OCI-LY3 (cell line): ENCODE results near the gene SLC10A6.

Source experiments
- H2AFZ ChIP-seq: fragments of 200-600, 300-600 bp; shearing (Covaris generic); 2 replicates; pipeline ENCODE4 v1.6.0; 2014; ENCODE audit warnings: antibody characterized with exemption, low read depth, low read length
- H3K27ac ChIP-seq: fragments of 200-600, 300-600 bp; sonication (generic); 2 replicates; pipeline ENCODE4 v1.5.1; 2014; ENCODE audit warnings: mild to moderate bottlenecking, low read length, moderate library complexity, mixed read lengths
- H3K27me3 ChIP-seq: fragments of 200-600, 300-600 bp; sonication (generic); 2 replicates; pipeline ENCODE4 v1.6.1; 2014; ENCODE audit warnings: low read depth, low read length, mixed read lengths
- H3K36me3 ChIP-seq: fragments of 200-600, 300-600 bp; sonication (generic); replicated peaks from 2 replicates; pipeline ENCODE3; 2014; ENCODE audit warnings: low read depth, low read length, mixed read lengths
- H3K4me1 ChIP-seq: fragments of 300-600, 200-600 bp; sonication (generic); 2 replicates; pipeline ENCODE4 v1.6.1; 2014; ENCODE audit warnings: low read length, mixed read lengths
- H3K4me2 ChIP-seq: fragments of 200-600, 300-600 bp; sonication (generic); 2 replicates; pipeline ENCODE4 v1.6.1; 2014; ENCODE audit warnings: low read length, mixed read lengths
- H3K4me3 ChIP-seq: fragments of 300-600, 200-600 bp; sonication (generic); 2 replicates; pipeline ENCODE4 v1.5.1; 2014; ENCODE audit warnings: antibody characterized with exemption, mild to moderate bottlenecking, low read length, moderate library complexity
- H3K79me2 ChIP-seq: fragments of 300-600, 200-600 bp; shearing (Covaris generic); 2 replicates; pipeline ENCODE4 v1.6.1; 2014; ENCODE audit warnings: mild to moderate bottlenecking, low read length, mixed read lengths
- H3K9ac ChIP-seq: fragments of 300-600, 200-600 bp; shearing (Covaris generic); 2 replicates; pipeline ENCODE4 v1.6.0; 2014; ENCODE audit warnings: mild to moderate bottlenecking, low read length, moderate library complexity
- H3K9me3 ChIP-seq: fragments of 200-600, 300-600 bp; shearing (Covaris generic); 2 replicates; pipeline ENCODE4 v1.6.1; 2014; ENCODE audit warnings: low read length, mixed read lengths; ENCODE audit not compliant: insufficient read depth
- H4K20me1 ChIP-seq: fragments of 200-600, 300-600 bp; sonication (generic); 2 replicates; pipeline ENCODE4 v1.6.1; 2016; ENCODE audit warnings: low read length, mixed read lengths; ENCODE audit not compliant: insufficient read depth
- EZH2phosphoT487 ChIP-seq: fragments of 200-600 bp; shearing (Covaris generic); IDR thresholded peaks from 2 replicates; pipeline ENCODE4 v1.6.1; 2018; ENCODE audit warnings: antibody characterized with exemption, mixed run types, low read depth
- TF ChIP-seq, protein P1 (sequence below): fragments of 200-600, 300-600 bp; sonication (generic); IDR thresholded peaks from 2 replicates; pipeline ENCODE4 v1.5.1; 2014; ENCODE audit warnings: antibody characterized with exemption, low read length, low read depth

Gene SLC10A6

DNA sequence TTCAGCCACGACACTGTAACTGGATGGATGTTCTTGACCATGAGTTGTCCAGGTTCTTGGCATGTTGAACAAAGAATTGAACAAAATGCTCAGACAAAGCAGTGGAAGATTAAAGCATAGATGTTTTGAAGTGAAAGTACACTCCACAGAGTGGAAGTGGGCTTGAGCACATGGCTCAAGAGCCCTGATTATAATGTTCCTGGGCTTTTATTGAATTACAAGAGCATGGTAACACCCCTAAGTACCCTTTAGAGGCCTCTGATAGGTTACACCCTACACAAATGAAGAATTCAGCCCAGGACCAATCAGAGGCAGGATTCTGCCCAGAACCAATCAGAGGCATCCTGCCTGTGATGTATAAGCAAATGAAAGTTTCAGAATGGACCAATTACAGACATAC lies 33.5 kb downstream of the SLC10A6 start:
- no peaks in the 10 kb centered on the region for H3K27me3 ChIP-seq
- no peaks in the 10 kb centered on the region for H3K9me3 ChIP-seq
- H3K36me3 ChIP-seq: no peaks in the 10 kb centered on the region
- no peak for TF ChIP-seq EZH2phosphoT487
- TF ChIP-seq, protein P1, sequence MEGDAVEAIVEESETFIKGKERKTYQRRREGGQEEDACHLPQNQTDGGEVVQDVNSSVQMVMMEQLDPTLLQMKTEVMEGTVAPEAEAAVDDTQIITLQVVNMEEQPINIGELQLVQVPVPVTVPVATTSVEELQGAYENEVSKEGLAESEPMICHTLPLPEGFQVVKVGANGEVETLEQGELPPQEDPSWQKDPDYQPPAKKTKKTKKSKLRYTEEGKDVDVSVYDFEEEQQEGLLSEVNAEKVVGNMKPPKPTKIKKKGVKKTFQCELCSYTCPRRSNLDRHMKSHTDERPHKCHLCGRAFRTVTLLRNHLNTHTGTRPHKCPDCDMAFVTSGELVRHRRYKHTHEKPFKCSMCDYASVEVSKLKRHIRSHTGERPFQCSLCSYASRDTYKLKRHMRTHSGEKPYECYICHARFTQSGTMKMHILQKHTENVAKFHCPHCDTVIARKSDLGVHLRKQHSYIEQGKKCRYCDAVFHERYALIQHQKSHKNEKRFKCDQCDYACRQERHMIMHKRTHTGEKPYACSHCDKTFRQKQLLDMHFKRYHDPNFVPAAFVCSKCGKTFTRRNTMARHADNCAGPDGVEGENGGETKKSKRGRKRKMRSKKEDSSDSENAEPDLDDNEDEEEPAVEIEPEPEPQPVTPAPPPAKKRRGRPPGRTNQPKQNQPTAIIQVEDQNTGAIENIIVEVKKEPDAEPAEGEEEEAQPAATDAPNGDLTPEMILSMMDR: no peak
- no peak overlapping the region for H3K4me2 ChIP-seq
- no peaks in the 10 kb centered on the region for H4K20me1 ChIP-seq
- H2AFZ ChIP-seq: no peak overlapping the region
- H3K4me1 ChIP-seq: no peaks in the 10 kb centered on the region
- no peak overlapping the region for H3K9ac ChIP-seq
- no peak overlapping the region for H3K4me3 ChIP-seq
- H3K79me2 ChIP-seq: no peaks in the 10 kb centered on the region
- no peak overlapping the region for H3K27ac ChIP-seq

DNA sequence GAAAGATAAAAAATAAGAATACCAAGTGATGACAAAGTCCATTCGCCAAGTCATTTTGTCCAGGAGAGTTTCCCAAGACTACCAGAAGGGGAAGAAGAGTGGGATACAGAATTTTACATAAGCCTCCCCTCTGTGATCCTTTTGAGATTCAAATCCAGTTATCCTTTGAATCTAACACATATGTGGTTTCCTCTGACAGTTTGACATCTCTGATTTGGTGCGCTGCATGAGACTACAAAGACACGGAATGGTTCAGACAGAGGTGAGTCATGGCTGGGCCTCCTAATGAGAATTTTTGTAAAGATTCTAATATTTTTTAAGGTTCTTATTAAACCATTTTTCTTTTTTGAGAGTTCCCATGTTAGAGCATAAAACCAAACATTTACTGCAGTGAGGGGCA lies 38.3 kb downstream of the SLC10A6 start:
- no peak overlapping the region for H3K4me2 ChIP-seq
- H3K36me3 ChIP-seq: no peaks in the 10 kb centered on the region
- TF ChIP-seq, protein P1: no peak
- TF ChIP-seq EZH2phosphoT487: no peak
- H3K4me3 ChIP-seq: no peak overlapping the region
- H3K27me3 ChIP-seq: no peaks in the 10 kb centered on the region
- no peaks in the 10 kb centered on the region for H3K79me2 ChIP-seq
- H3K9me3 ChIP-seq: no peaks in the 10 kb centered on the region
- H3K9ac ChIP-seq: no peak overlapping the region
- H2AFZ ChIP-seq: no peak overlapping the region
- H3K4me1 ChIP-seq: no peaks in the 10 kb centered on the region
- no peak overlapping the region for H3K27ac ChIP-seq
- no peaks in the 10 kb centered on the region for H4K20me1 ChIP-seq

DNA sequence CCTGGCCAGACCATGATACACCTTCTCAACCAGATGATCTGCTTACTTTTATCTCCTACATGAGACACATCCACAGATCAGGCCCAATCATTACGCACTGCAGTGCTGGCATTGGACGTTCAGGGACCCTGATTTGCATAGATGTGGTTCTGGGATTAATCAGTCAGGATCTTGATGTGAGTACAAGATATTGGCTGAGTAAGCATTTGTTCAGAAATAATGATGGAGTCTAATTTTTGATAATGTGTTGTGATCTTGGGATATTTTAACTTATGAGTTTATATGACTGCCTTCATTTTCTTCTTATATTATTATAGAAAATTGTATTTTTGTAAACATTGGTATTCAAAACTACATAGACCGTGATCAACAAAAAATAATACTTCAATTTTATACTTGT lies 39.4 kb downstream of the SLC10A6 start:
- Histone ChIP-seq H3K27ac (no peak overlapping the region), H3K9me3 (no peaks in the 10 kb centered on the region), H3K27me3 (no peaks in the 10 kb centered on the region), H4K20me1 (no peaks in the 10 kb centered on the region), H3K79me2 (no peaks in the 10 kb centered on the region), H3K9ac (no peak overlapping the region), H2AFZ (no peak overlapping the region), H3K4me3 (no peak overlapping the region), H3K4me1 (no peaks in the 10 kb centered on the region), H3K36me3 (no peaks in the 10 kb centered on the region), H3K4me2 (no peak overlapping the region)
- TF ChIP-seq, protein P1: no peak

DNA sequence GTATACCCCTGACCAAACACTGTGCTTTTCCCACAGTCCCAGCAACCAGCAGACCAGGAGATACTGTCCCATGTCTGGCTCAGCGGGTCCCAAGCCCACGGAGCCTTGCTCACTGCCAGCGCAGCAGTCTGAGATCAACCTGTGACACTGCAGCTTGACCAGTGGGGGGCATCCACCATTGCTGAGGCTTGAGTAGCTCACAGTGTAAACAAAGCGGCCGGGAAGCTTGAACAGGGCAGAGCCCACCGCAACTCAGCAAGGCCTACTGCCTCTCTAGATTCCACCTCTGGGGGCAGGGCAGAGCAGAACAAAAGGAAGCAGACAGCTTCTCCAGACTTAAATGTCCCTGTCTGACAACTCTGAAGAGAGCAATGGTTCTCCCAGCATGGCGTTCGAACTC lies 58.1 kb downstream of the SLC10A6 start:
- TF ChIP-seq, protein P1: no peak
- no peak for TF ChIP-seq EZH2phosphoT487
- Histone ChIP-seq H3K4me2 (no peak overlapping the region), H3K27ac (no peak overlapping the region), H3K9ac (no peak overlapping the region), H3K9me3 (no peaks in the 10 kb centered on the region), H3K4me3 (no peak overlapping the region), H3K27me3 (no peaks in the 10 kb centered on the region), H3K4me1 (no peaks in the 10 kb centered on the region), H2AFZ (no peak overlapping the region), H4K20me1 (no peaks in the 10 kb centered on the region), H3K79me2 (no peaks in the 10 kb centered on the region), H3K36me3 (no peaks in the 10 kb centered on the region)
